ENCODE measurements around the gene TIFAB.

The TIFAB gene, protein sequence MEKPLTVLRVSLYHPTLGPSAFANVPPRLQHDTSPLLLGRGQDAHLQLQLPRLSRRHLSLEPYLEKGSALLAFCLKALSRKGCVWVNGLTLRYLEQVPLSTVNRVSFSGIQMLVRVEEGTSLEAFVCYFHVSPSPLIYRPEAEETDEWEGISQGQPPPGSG

DNA sequence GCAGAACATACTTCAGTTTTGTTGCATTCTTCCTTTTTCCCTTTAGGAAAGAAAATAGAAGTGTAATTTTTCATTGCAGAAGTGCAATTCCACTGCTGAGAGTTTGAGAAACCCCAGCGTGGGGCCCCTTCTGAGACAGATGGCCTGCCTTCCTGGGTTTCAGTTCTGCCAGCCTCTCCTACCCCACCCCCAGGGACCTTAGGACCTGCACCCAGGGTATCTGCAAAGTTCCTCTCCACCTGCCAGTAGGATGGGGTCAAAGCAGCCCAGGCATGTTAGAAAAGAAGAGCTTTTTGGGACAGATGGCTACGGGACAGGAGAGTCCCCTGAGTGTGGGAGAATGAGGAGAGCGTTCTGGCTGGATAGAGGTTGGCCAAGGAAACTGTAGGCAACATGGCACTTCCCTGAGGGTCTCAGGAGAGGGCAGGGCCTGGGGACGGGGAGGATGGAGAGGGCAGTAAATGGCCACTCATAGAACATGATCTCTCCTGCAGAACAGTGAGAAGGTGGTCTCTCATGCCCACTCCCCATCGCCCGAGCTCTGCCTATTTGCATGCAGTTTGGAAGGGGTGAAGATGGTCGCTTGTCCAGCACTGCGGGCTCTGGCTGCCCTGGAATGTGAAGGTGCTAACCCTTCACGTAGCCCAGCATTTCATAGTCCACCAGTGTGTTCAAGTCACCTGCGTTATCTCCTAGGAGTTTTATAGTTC is at the start of gene TIFAB:
TSS of gene TIFAB (minus strand) at position 31 of the 710 bp plus-strand sequence. CDS start 2,412 bp downstream, outside the sequence.
- TF ChIP-seq, protein P1, sequence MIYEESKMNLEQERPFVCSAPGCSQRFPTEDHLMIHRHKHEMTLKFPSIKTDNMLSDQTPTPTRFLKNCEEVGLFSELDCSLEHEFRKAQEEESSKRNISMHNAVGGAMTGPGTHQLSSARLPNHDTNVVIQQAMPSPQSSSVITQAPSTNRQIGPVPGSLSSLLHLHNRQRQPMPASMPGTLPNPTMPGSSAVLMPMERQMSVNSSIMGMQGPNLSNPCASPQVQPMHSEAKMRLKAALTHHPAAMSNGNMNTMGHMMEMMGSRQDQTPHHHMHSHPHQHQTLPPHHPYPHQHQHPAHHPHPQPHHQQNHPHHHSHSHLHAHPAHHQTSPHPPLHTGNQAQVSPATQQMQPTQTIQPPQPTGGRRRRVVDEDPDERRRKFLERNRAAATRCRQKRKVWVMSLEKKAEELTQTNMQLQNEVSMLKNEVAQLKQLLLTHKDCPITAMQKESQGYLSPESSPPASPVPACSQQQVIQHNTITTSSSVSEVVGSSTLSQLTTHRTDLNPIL (CRISPR knock-in tag; IDR thresholded peaks at IDR 0.05; ENCODE audit: low read depth) = no peak
- no peak for TF ChIP-seq RARB (CRISPR knock-in tag; IDR thresholded peaks at IDR 0.05)
- no peak for TF ChIP-seq ZFP30 (CRISPR knock-in tag; IDR thresholded peaks at IDR 0.05)
- no peak for TF ChIP-seq ESRRG (CRISPR knock-in tag; IDR thresholded peaks at IDR 0.05)
- TF ChIP-seq ISL1 (CRISPR knock-in tag; IDR thresholded peaks at IDR 0.05) = no peak
- no peak for TF ChIP-seq OSR1 (CRISPR knock-in tag; IDR thresholded peaks at IDR 0.05)
- TF ChIP-seq ZC3H10 (CRISPR knock-in tag; IDR thresholded peaks at IDR 0.05) = no peak
- no peak for TF ChIP-seq CSDC2 (CRISPR knock-in tag; IDR thresholded peaks at IDR 0.05)
- TF ChIP-seq, protein P2, sequence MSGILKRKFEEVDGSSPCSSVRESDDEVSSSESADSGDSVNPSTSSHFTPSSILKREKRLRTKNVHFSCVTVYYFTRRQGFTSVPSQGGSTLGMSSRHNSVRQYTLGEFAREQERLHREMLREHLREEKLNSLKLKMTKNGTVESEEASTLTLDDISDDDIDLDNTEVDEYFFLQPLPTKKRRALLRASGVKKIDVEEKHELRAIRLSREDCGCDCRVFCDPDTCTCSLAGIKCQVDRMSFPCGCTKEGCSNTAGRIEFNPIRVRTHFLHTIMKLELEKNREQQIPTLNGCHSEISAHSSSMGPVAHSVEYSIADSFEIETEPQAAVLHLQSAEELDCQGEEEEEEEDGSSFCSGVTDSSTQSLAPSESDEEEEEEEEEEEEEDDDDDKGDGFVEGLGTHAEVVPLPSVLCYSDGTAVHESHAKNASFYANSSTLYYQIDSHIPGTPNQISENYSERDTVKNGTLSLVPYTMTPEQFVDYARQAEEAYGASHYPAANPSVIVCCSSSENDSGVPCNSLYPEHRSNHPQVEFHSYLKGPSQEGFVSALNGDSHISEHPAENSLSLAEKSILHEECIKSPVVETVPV (CRISPR knock-in tag; IDR thresholded peaks at IDR 0.05) = no peak
- no peak for TF ChIP-seq ARNTL (CRISPR knock-in tag; IDR thresholded peaks at IDR 0.05; ENCODE audit: borderline replicate concordance, low read depth)
- TF ChIP-seq ZNF565 (CRISPR knock-in tag; conservative IDR thresholded peaks at IDR 0.05; ENCODE audit: low read depth) = no peak
- no peak for TF ChIP-seq PATZ1 (CRISPR knock-in tag; IDR thresholded peaks at IDR 0.05; ENCODE audit: borderline replicate concordance)
- no peak for TF ChIP-seq PPARA (CRISPR knock-in tag; IDR thresholded peaks at IDR 0.05; ENCODE audit: borderline replicate concordance)
- TF ChIP-seq ZFP3 (CRISPR knock-in tag; IDR thresholded peaks at IDR 0.05) = no peak
- TF ChIP-seq TSHZ2 (CRISPR knock-in tag; IDR thresholded peaks at IDR 0.05) = no peak
- no peak for TF ChIP-seq ZNF8 (CRISPR knock-in tag; IDR thresholded peaks at IDR 0.05)
- no peak for ATAC-seq

- no peak for ATAC-seq
- TF ChIP-seq RARB (CRISPR knock-in tag; IDR thresholded peaks at IDR 0.05) = no peak
- TF ChIP-seq, protein P2 (CRISPR knock-in tag; IDR thresholded peaks at IDR 0.05) = no peak
- TF ChIP-seq ESRRG (CRISPR knock-in tag; IDR thresholded peaks at IDR 0.05) = no peak
- no peak for TF ChIP-seq ZFP30 (CRISPR knock-in tag; IDR thresholded peaks at IDR 0.05)
- no peak for TF ChIP-seq ZNF565 (CRISPR knock-in tag; conservative IDR thresholded peaks at IDR 0.05; ENCODE audit: low read depth)
- TF ChIP-seq PATZ1 (CRISPR knock-in tag; IDR thresholded peaks at IDR 0.05; ENCODE audit: borderline replicate concordance) = no peak
- TF ChIP-seq ZC3H10 (CRISPR knock-in tag; IDR thresholded peaks at IDR 0.05) = no peak
- no peak for TF ChIP-seq ZNF70 (CRISPR knock-in tag; IDR thresholded peaks at IDR 0.05)
- TF ChIP-seq SNAI2 (CRISPR knock-in tag; IDR thresholded peaks at IDR 0.05) = no peak
- TF ChIP-seq OSR1 (CRISPR knock-in tag; IDR thresholded peaks at IDR 0.05) = no peak
- TF ChIP-seq, protein P1 (CRISPR knock-in tag; IDR thresholded peaks at IDR 0.05; ENCODE audit: low read depth) = no peak
- TF ChIP-seq ZFP3 (CRISPR knock-in tag; IDR thresholded peaks at IDR 0.05) = no peak
- no peak for TF ChIP-seq ISL1 (CRISPR knock-in tag; IDR thresholded peaks at IDR 0.05)
- TF ChIP-seq ZNF8 (CRISPR knock-in tag; IDR thresholded peaks at IDR 0.05) = no peak
- TF ChIP-seq POU6F1 (CRISPR knock-in tag; IDR thresholded peaks at IDR 0.05; ENCODE audit: borderline replicate concordance, low read depth) = no peak
- TF ChIP-seq CSDC2 (CRISPR knock-in tag; IDR thresholded peaks at IDR 0.05) = no peak
- no peak for TF ChIP-seq TSHZ2 (CRISPR knock-in tag; IDR thresholded peaks at IDR 0.05)
Measured at GRCh38 chr5:135498637-135498995, 46.5 kb upstream of the TIFAB start.
